ENCODE results near the gene TSHZ2.

- TF ChIP-seq EP300 (IDR thresholded peaks at IDR 0.05; ENCODE audit: low read depth), result no peak
- TF ChIP-seq, protein P1, sequence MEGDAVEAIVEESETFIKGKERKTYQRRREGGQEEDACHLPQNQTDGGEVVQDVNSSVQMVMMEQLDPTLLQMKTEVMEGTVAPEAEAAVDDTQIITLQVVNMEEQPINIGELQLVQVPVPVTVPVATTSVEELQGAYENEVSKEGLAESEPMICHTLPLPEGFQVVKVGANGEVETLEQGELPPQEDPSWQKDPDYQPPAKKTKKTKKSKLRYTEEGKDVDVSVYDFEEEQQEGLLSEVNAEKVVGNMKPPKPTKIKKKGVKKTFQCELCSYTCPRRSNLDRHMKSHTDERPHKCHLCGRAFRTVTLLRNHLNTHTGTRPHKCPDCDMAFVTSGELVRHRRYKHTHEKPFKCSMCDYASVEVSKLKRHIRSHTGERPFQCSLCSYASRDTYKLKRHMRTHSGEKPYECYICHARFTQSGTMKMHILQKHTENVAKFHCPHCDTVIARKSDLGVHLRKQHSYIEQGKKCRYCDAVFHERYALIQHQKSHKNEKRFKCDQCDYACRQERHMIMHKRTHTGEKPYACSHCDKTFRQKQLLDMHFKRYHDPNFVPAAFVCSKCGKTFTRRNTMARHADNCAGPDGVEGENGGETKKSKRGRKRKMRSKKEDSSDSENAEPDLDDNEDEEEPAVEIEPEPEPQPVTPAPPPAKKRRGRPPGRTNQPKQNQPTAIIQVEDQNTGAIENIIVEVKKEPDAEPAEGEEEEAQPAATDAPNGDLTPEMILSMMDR (IDR thresholded peaks at IDR 0.05), result no peak
- TF ChIP-seq POLR2A (IDR thresholded peaks at IDR 0.05), result no peak
- no peak for TF ChIP-seq POLR2AphosphoS5 (IDR thresholded peaks at IDR 0.05)
These were observed 467.5 kb downstream of the TSHZ2 start for GRCh38 chr20:53439616-53440015.
